HEK293 (cell line): ENCODE measurements around the gene NADK.

Source experiments
- MEIS1 ChIP-seq: sonication (generic); formaldehyde crosslinking; IDR thresholded peaks from 2 replicates; pipeline ENCODE4 v1.8.1; 2022; ENCODE audit warnings: missing genetic modification reagents, mild to moderate bottlenecking, borderline replicate concordance
- RBAK ChIP-seq: fragments of 450-650 bp; formaldehyde crosslinking; IDR thresholded peaks from 2 replicates; pipeline ENCODE4 v1.5.1; 2016; ENCODE audit warnings: missing biosample characterization, missing genetic modification characterization
- ZNF114 ChIP-seq: fragments of 450-650 bp; formaldehyde crosslinking; IDR thresholded peaks from 2 replicates; pipeline ENCODE4 v1.5.0; 2017; ENCODE audit warnings: missing biosample characterization, missing genetic modification characterization
- ZNF423 ChIP-seq: fragments of 450-650 bp; formaldehyde crosslinking; IDR thresholded peaks from 2 replicates; pipeline ENCODE4 v1.5.1; 2016; ENCODE audit warnings: missing biosample characterization, missing genetic modification characterization
- ZNF48 ChIP-seq: fragments of 450-650 bp; formaldehyde crosslinking; IDR thresholded peaks from 2 replicates; pipeline ENCODE4 v1.5.1; 2016; ENCODE audit warnings: missing biosample characterization, missing genetic modification characterization
- ZNF629 ChIP-seq: fragments of 450-650 bp; formaldehyde crosslinking; IDR thresholded peaks from 2 replicates; pipeline ENCODE4 v1.5.1; 2017; ENCODE audit warnings: missing biosample characterization, missing genetic modification characterization
- ZNF777 ChIP-seq: fragments of 450-650 bp; formaldehyde crosslinking; IDR thresholded peaks from 2 replicates; pipeline ENCODE4 v1.5.1; 2017; ENCODE audit warnings: missing biosample characterization, missing genetic modification characterization, borderline replicate concordance
- TF ChIP-seq, protein P1 (sequence below): fragments of 450-650 bp; formaldehyde crosslinking; IDR thresholded peaks from 2 replicates; pipeline ENCODE4 v1.5.1; 2016; ENCODE audit warnings: missing biosample characterization, missing genetic modification characterization
- TF ChIP-seq, protein P2 (sequence below): fragments of 450-650 bp; formaldehyde crosslinking; IDR thresholded peaks from 2 replicates; pipeline ENCODE4 v1.5.1; 2016; ENCODE audit warnings: missing biosample characterization, missing genetic modification characterization

DNA sequence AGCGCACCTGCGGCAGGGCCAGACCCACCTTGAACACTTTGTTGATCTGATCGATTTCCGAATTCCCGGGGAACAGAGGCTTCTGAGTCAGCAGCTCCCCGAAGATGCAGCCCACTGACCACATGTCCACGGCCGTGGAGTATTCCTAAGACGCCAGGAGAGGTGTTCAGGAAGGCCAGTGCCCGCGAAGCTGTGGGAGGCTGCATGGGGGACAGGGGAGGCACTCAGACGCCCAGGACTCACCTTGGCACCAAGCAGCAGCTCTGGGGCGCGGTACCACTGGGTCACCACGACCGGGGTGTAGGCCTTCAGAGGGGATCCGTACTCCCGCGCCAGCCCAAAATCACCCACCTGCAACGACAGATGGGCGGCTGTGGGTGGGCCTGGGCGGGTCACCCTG is 74.5 kb downstream of the NADK start:
- TF ChIP-seq, protein P1, sequence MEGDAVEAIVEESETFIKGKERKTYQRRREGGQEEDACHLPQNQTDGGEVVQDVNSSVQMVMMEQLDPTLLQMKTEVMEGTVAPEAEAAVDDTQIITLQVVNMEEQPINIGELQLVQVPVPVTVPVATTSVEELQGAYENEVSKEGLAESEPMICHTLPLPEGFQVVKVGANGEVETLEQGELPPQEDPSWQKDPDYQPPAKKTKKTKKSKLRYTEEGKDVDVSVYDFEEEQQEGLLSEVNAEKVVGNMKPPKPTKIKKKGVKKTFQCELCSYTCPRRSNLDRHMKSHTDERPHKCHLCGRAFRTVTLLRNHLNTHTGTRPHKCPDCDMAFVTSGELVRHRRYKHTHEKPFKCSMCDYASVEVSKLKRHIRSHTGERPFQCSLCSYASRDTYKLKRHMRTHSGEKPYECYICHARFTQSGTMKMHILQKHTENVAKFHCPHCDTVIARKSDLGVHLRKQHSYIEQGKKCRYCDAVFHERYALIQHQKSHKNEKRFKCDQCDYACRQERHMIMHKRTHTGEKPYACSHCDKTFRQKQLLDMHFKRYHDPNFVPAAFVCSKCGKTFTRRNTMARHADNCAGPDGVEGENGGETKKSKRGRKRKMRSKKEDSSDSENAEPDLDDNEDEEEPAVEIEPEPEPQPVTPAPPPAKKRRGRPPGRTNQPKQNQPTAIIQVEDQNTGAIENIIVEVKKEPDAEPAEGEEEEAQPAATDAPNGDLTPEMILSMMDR (tag by site-specific recombination), result no peak
- TF ChIP-seq ZNF114 (tag by site-specific recombination), result no peak
- no peak for TF ChIP-seq ZNF629 (tag by site-specific recombination)
- TF ChIP-seq ZNF48, result no peak
- TF ChIP-seq RBAK (tag by site-specific recombination), result no peak
- no peak for TF ChIP-seq ZNF423 (tag by site-specific recombination)
- no peak for TF ChIP-seq ZNF777
- TF ChIP-seq, protein P2, sequence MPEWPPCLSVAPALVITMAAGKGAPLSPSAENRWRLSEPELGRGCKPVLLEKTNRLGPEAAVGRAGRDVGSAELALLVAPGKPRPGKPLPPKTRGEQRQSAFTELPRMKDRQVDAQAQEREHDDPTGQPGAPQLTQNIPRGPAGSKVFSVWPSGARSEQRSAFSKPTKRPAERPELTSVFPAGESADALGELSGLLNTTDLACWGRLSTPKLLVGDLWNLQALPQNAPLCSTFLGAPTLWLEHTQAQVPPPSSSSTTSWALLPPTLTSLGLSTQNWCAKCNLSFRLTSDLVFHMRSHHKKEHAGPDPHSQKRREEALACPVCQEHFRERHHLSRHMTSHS (tag by site-specific recombination), result no peak
- TF ChIP-seq MEIS1, result no peak
